GM21515 (cell line): ENCODE measurements around the gene IDUA.
"Not testable (repeated sequence)": the region's sequence is repeated elsewhere in the genome, so short reads cannot be mapped to it uniquely, and the experiment has no call there.

Experiments used
- ATAC-seq: cut with Tn5 transposase; IDR thresholded peaks from one replicate; pipeline ENCODE4 v1.9.1; 2021; ENCODE audit not compliant: unreplicated experiment

IDUA gene

GRCh38 chr4:999240-999863 is 12.5 kb downstream of the IDUA start:
- ATAC-seq = not testable (repeated sequence)

- no peak for ATAC-seq
These were observed 13.1 kb downstream of the IDUA start for GRCh38 chr4:999882-1000425.

GRCh38 chr4:1000686-1001260 is 13.9 kb downstream of the IDUA start:
- ATAC-seq = no peak

GRCh38 chr4:1001561-1002130 is 14.8 kb downstream of the IDUA start:
- ATAC-seq = no peak

- no peak for ATAC-seq
These were observed 15.3 kb downstream of the IDUA start for GRCh38 chr4:1002131-1002630.

GRCh38 chr4:1002631-1003251 is 15.9 kb downstream of the IDUA start:
- ATAC-seq = no peak

- ATAC-seq = no peak
These were observed 16.6 kb downstream of the IDUA start for GRCh38 chr4:1003271-1004070.

- no peak for ATAC-seq
These were observed 17.2 kb downstream of the IDUA start for GRCh38 chr4:1004071-1004418.

GRCh38 chr4:1004557-1005485 is 18.0 kb downstream of the IDUA start:
- ATAC-seq = no peak

GRCh38 chr4:1006856-1007255 is 20.0 kb downstream of the IDUA start:
- ATAC-seq = no peak

GRCh38 chr4:1008840-1009541 is 22.1 kb downstream of the IDUA start:
- no peak for ATAC-seq

GRCh38 chr4:1009542-1010394 is 22.9 kb downstream of the IDUA start:
- ATAC-seq = no peak

GRCh38 chr4:1010395-1011021 is 23.7 kb downstream of the IDUA start:
- ATAC-seq = no peak

- peak; percentile 34 for ATAC-seq
These were observed 24.3 kb downstream of the IDUA start, which contains the start of gene FGFRL1 for GRCh38 chr4:1011022-1011665. TSS of gene FGFRL1 (plus strand) at chr4:1011626. CDS start at chr4:1012486, 860 bp downstream.

- ATAC-seq = no peak
These were observed 24.8 kb downstream of the IDUA start for GRCh38 chr4:1011666-1012033.

- no peak for ATAC-seq
These were observed 25.3 kb downstream of the IDUA start for GRCh38 chr4:1012034-1012739.
